GM12891 (cell line): Measurements from ENCODE around the gene AK9.

Experiments
- PAX5 ChIP-seq: IDR thresholded peaks from 2 replicates; pipeline ENCODE4 v1.6.1; 2011; ENCODE audit warnings: low read length, moderate library complexity, mild to moderate bottlenecking; ENCODE audit not compliant: insufficient read depth, severe bottlenecking
- POLR2A ChIP-seq: IDR thresholded peaks from 2 replicates; pipeline ENCODE4 v1.6.1; 2011; ENCODE audit warnings: low read depth, low read length, control low read depth
- POLR2AphosphoS5 ChIP-seq: IDR thresholded peaks from 2 replicates; pipeline ENCODE4 v1.6.1; 2011; ENCODE audit warnings: low read depth, low read length, control low read depth
- SPI1 ChIP-seq: IDR thresholded peaks from 2 replicates; pipeline ENCODE4 v1.6.1; 2011; ENCODE audit warnings: low read depth, low read length, control low read depth
- TAF1 ChIP-seq: IDR thresholded peaks from 2 replicates; pipeline ENCODE4 v1.6.1; 2011; ENCODE audit warnings: low read depth, low read length, control low read depth

GRCh38 chr6:109561844-109562243 lies 129.2 kb downstream of the AK9 start:
- TF ChIP-seq POLR2A (no peak), SPI1 (no peak), POLR2AphosphoS5 (no peak), TAF1 (no peak), PAX5 (no peak)
